C4-2B (cell line): ENCODE measurements around the gene NUDCD2.

Experiments
- CTCF ChIP-seq: fragments of 450-650 bp; conservative IDR thresholded peaks from 2 replicates; pipeline ENCODE4 v1.5.1; 2017; ENCODE audit warnings: mild to moderate bottlenecking
- ZFX ChIP-seq: fragments of 450-650 bp; IDR thresholded peaks from 2 replicates; pipeline ENCODE4 v1.6.1; 2017

GRCh38 chr5:163397354-163397753 lies 62.5 kb downstream of the NUDCD2 start:
- no peak for TF ChIP-seq CTCF
- no peak for TF ChIP-seq ZFX
